Panc1 (cell line): ENCODE data around the gene MORC2. TPM values are rescaled to one million over a fixed set of nuclear protein-coding genes. Genes with fewer than 3 reads are reported as not detected.

Experiments used
- ATAC-seq: fragments of 200-7000 bp; cut with Tn5 transposase; 2 replicates; pipeline ENCODE4 v1.9.1; 2020; ENCODE audit warnings: mild to moderate bottlenecking, moderate library complexity
- BruUV-seq: library from RNA; stranded (reverse); fragments of 400-500 nt; replicated peaks from 2 replicates; lab custom pipeline; 2021; lab: Mats Ljungman, UMichigan
- CTCF ChIA-PET: fragments of 300-600 bp; sonication (Branson Sonifier 250); formaldehyde crosslinking; loops from one replicate; lab custom pipeline; 2022; ENCODE audit warnings: antibody characterized with exemption; lab: Charles Lee
- POLR2A ChIA-PET: fragments of 300-600 bp; sonication (Branson Sonifier 250); formaldehyde crosslinking; loops from one replicate; lab custom pipeline; 2022; ENCODE audit warnings: antibody characterized with exemption; lab: Charles Lee
- DNase-seq: peaks from one replicate; pipeline ENCODE4 v3.0.0-alpha.2; 2010; ENCODE audit warnings: low read depth, low spot score
- H3K27ac ChIP-seq: 2 replicates; pipeline ENCODE4 v1.5.1; 2011; ENCODE audit warnings: mild to moderate bottlenecking, low read length, inconsistent platforms
- H3K27me3 ChIP-seq: fragments of 200-500 bp; sonication (Bioruptor generic); 2 replicates; pipeline ENCODE4 v1.6.0; 2014; ENCODE audit warnings: low read length, inconsistent platforms; ENCODE audit not compliant: control insufficient read depth, insufficient read depth
- H3K36me3 ChIP-seq: fragments of 200-500 bp; sonication (Bioruptor generic); 2 replicates; pipeline ENCODE4 v1.5.1; 2014; ENCODE audit warnings: inconsistent platforms, mild to moderate bottlenecking, low read length, moderate library complexity; ENCODE audit not compliant: control insufficient read depth, insufficient read depth
- H3K4me1 ChIP-seq: 2 replicates; pipeline ENCODE4 v1.5.1; 2011; ENCODE audit warnings: inconsistent platforms, mild to moderate bottlenecking, low read length, moderate library complexity; ENCODE audit not compliant: control insufficient read depth, insufficient read depth
- H3K4me3 ChIP-seq, 2 experiments: 2 replicates each; pipeline ENCODE4 v1.5.1; 2011 to 2012; ENCODE audit warnings: low read depth in 2 of 2, low read length in 2 of 2, mild to moderate bottlenecking in 2 of 2, inconsistent platforms in 1 of 2, moderate library complexity in 1 of 2
- H3K9me3 ChIP-seq: fragments of 200-500 bp; sonication (Bioruptor generic); 2 replicates; pipeline ENCODE4 v1.5.1; 2014; ENCODE audit warnings: low read depth, mild to moderate bottlenecking, inconsistent platforms, low read length, moderate library complexity; ENCODE audit not compliant: control insufficient read depth, insufficient read depth
- CTCF ChIP-seq: fragments of 450-650 bp; IDR thresholded peaks from 2 replicates; pipeline ENCODE4 v1.5.1; 2017; ENCODE audit warnings: mild to moderate bottlenecking
- POLR2AphosphoS5 ChIP-seq: IDR thresholded peaks from 2 replicates; pipeline ENCODE4 v1.6.1; 2012; ENCODE audit warnings: mild to moderate bottlenecking, low read depth, low read length, moderate library complexity
- REST ChIP-seq, 2 experiments: IDR thresholded peaks; 2 replicates each; pipeline ENCODE4 v1.6.1; 2011 to 2012; ENCODE audit warnings: low read depth in 2 of 2, control low read depth in 1 of 2, low read length in 1 of 2, mild to moderate bottlenecking in 1 of 2, moderate library complexity in 1 of 2; ENCODE audit not compliant: insufficient read depth in 1 of 2
- SIN3A ChIP-seq: IDR thresholded peaks from 2 replicates; pipeline ENCODE4 v1.6.1; 2012; ENCODE audit warnings: low read depth, mild to moderate bottlenecking, low read length, moderate library complexity, borderline replicate concordance; ENCODE audit not compliant: insufficient read depth
- TCF7L2 ChIP-seq: IDR thresholded peaks from 2 replicates; pipeline ENCODE4 v1.6.1; 2011; ENCODE audit warnings: mild to moderate bottlenecking, low read depth, low read length, inconsistent platforms
- in situ Hi-C: cut with HindIII; loops from 2 replicates; pipeline ENCODE4 v1.10.0; 2016; ENCODE audit warnings: low sequenced_read_pairs, low pct_unique_long_range_greater_than_20kb
- intact Hi-C: fragments of 100-400 bp; cut with micrococcal nuclease; formaldehyde crosslinking; loops from one replicate; pipeline ENCODE4 v1.10.0; 2022; ENCODE audit not compliant: unreplicated experiment
- total RNA-seq: library from RNA; stranded (reverse); gene quantifications from one replicate; pipeline ENCODE4 v1.2.1, GENCODE V29; 2021; ENCODE audit not compliant: unreplicated experiment

Gene MORC2
- total RNA-seq, 1 experiment from 2014 or later: 31.5 TPM

GRCh38 chr22:30880847-30881246, 87.7 kb downstream of the MORC2 start:
- intact Hi-C loops: no loop called here
- in situ Hi-C loops: no loop called here
- DNase-seq (no peak), ATAC-seq (no peak)
- no peaks in the 10 kb centered on the region for H3K4me1 ChIP-seq
- no peaks in the 10 kb centered on the region for H3K36me3 ChIP-seq
- no peak overlapping the region for H3K27ac ChIP-seq
- ChIA-PET POLR2A (no interaction called here), CTCF (no interaction called here)
- no peak overlapping the region for H3K4me3 ChIP-seq
- TF ChIP-seq SIN3A (no peak), TCF7L2 (no peak), POLR2AphosphoS5 (no peak), REST (IDR thresholded peaks at IDR 0.05; ENCODE audit: insufficient read depth in 1 of 2, low read depth in 2 of 2, low read length in 1 of 2) (no peak), CTCF (no peak)
- no peaks in the 10 kb centered on the region for H3K27me3 ChIP-seq
- no TSS peak for BruUV-seq
- H3K9me3 ChIP-seq: no peaks in the 10 kb centered on the region

- intact Hi-C loops (no loop called here), in situ Hi-C loops (no loop called here)
- CTCF ChIA-PET: no interaction called here
- no peak for ATAC-seq
- no peaks in the 10 kb centered on the region for H3K9me3 ChIP-seq
- no peaks in the 10 kb centered on the region for H3K4me1 ChIP-seq
- H3K4me3 ChIP-seq: no peak overlapping the region
- TF ChIP-seq REST (IDR thresholded peaks at IDR 0.05; ENCODE audit: insufficient read depth in 1 of 2, low read depth in 2 of 2, low read length in 1 of 2): no peak
- no peak for TF ChIP-seq CTCF
- no peak for TF ChIP-seq TCF7L2
- TF ChIP-seq SIN3A: no peak
- TF ChIP-seq POLR2AphosphoS5: no peak
- BruUV-seq: no TSS peak
- POLR2A ChIA-PET: no interaction called here
- no peak overlapping the region for H3K27ac ChIP-seq
- no peaks in the 10 kb centered on the region for H3K27me3 ChIP-seq
- H3K36me3 ChIP-seq: no peaks in the 10 kb centered on the region
- no peak for DNase-seq
Measured at GRCh38 chr22:30880181-30880601, 88.4 kb downstream of the MORC2 start.
